ENCODE results near the gene PTPRM. TPM values are rescaled to one million over a fixed set of nuclear protein-coding genes. Genes with fewer than 3 reads are reported as not detected.

The PTPRM gene
- total RNA-seq, 1 donor from 2014 or later, result 71.3 TPM

- no peaks in the 10 kb centered on the region for H3K9me3 Mint-ChIP-seq
- peaks cover 23% of the 10 kb centered on the region for H3K4me1 Mint-ChIP-seq
- H3K36me3 Mint-ChIP-seq, result no peaks in the 10 kb centered on the region
- TF ChIP-seq CTCF (IDR thresholded peaks at IDR 0.05; ENCODE audit: unreplicated experiment), result no peak
- H3K27me3 Mint-ChIP-seq (ENCODE audit: low read depth), result no peaks in the 10 kb centered on the region
- H3K27ac Mint-ChIP-seq, result no peak overlapping the region
- DNase-seq (ENCODE audit: low spot score in 2 of 2, unreplicated experiment in 2 of 2), result no peak
- no peak overlapping the region for H3K4me3 Mint-ChIP-seq
Measured at GRCh38 chr18:7576077-7576476, 9.0 kb downstream of the PTPRM start.

GRCh38 chr18:7576685-7577084 lies 9.6 kb downstream of the PTPRM start:
- no peak for TF ChIP-seq CTCF (IDR thresholded peaks at IDR 0.05; ENCODE audit: unreplicated experiment)

GRCh38 chr18:7577706-7578105 lies 10.6 kb downstream of the PTPRM start:
- Mint-ChIP-seq H3K27me3 (ENCODE audit: low read depth) (no peaks in the 10 kb centered on the region), H3K4me3 (no peak overlapping the region), H3K27ac (peak overlapping the region; percentile 26), H3K36me3 (peaks cover 3% of the 10 kb centered on the region), H3K9me3 (peaks cover 4% of the 10 kb centered on the region), H3K4me1 (peaks cover 23% of the 10 kb centered on the region)
- TF ChIP-seq CTCF (IDR thresholded peaks at IDR 0.05; ENCODE audit: unreplicated experiment), result no peak
- no peak for DNase-seq (ENCODE audit: low spot score in 2 of 2, unreplicated experiment in 2 of 2)

More at GRCh38 chr18:7576685-7577084, 9.6 kb downstream of the PTPRM start:
- Mint-ChIP-seq H3K4me1 (peaks cover 23% of the 10 kb centered on the region), H3K27me3 (ENCODE audit: low read depth) (no peaks in the 10 kb centered on the region), H3K9me3 (no peaks in the 10 kb centered on the region), H3K36me3 (no peaks in the 10 kb centered on the region), H3K4me3 (no peak overlapping the region), H3K27ac (no peak overlapping the region)
- DNase-seq (ENCODE audit: low spot score in 2 of 2, unreplicated experiment in 2 of 2), result no peak

GRCh38 chr18:7579176-7579917 lies 12.2 kb downstream of the PTPRM start:
- TF ChIP-seq CTCF (IDR thresholded peaks at IDR 0.05; ENCODE audit: unreplicated experiment), result no peak
- no peak for DNase-seq (ENCODE audit: low spot score in 2 of 2, unreplicated experiment in 2 of 2)
- H3K4me1 Mint-ChIP-seq, result peaks cover 24% of the 10 kb centered on the region
- H3K9me3 Mint-ChIP-seq, result peaks cover 4% of the 10 kb centered on the region
- no peak overlapping the region for H3K4me3 Mint-ChIP-seq
- H3K36me3 Mint-ChIP-seq, result peaks cover 3% of the 10 kb centered on the region
- no peak overlapping the region for H3K27ac Mint-ChIP-seq
- no peaks in the 10 kb centered on the region for H3K27me3 Mint-ChIP-seq (ENCODE audit: low read depth)

GRCh38 chr18:7579918-7580542 lies 12.9 kb downstream of the PTPRM start:
- no peak overlapping the region for H3K4me3 Mint-ChIP-seq
- H3K27ac Mint-ChIP-seq, result no peak overlapping the region
- H3K4me1 Mint-ChIP-seq, result peaks cover 25% of the 10 kb centered on the region
- no peaks in the 10 kb centered on the region for H3K27me3 Mint-ChIP-seq (ENCODE audit: low read depth)
- no peak for DNase-seq (ENCODE audit: low spot score in 2 of 2, unreplicated experiment in 2 of 2)
- no peak for TF ChIP-seq CTCF (IDR thresholded peaks at IDR 0.05; ENCODE audit: unreplicated experiment)
- H3K36me3 Mint-ChIP-seq, result peaks cover 3% of the 10 kb centered on the region
- peaks cover 4% of the 10 kb centered on the region for H3K9me3 Mint-ChIP-seq
